Neural progenitor cell (in vitro differentiated cells): ENCODE data around the gene PRR16.

Experiments
- EZH2 ChIP-seq: fragments of 200-600 bp; sonication (generic); IDR thresholded peaks from 2 replicates; pipeline ENCODE4 v1.6.1; 2017; ENCODE audit warnings: antibody characterized with exemption, mild to moderate bottlenecking, moderate library complexity
- TF ChIP-seq, protein P1 (sequence below): fragments of 200-600 bp; sonication (generic); IDR thresholded peaks from 2 replicates; pipeline ENCODE4 v1.5.1; 2017; ENCODE audit warnings: antibody characterized with exemption, mild to moderate bottlenecking

DNA sequence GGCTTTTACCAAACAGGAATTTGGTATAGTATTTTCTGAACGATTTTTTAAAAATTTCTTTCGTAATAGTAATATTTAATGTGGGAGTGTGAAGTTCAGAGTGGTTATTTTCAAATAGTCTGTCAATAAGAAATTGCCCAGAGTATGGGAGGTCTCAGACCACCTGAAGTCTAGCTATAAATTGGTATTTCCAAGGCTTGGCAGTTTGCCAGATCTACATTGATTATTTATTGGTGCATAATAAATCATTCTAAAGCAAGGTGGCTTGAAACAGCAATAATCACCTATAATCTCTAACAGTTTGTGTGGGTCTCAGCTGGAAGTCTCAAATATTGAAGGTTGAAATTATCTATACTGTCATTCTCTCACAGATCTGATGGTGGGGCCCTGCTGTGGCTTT lies 118.5 kb downstream of the PRR16 start:
- TF ChIP-seq, protein P1, sequence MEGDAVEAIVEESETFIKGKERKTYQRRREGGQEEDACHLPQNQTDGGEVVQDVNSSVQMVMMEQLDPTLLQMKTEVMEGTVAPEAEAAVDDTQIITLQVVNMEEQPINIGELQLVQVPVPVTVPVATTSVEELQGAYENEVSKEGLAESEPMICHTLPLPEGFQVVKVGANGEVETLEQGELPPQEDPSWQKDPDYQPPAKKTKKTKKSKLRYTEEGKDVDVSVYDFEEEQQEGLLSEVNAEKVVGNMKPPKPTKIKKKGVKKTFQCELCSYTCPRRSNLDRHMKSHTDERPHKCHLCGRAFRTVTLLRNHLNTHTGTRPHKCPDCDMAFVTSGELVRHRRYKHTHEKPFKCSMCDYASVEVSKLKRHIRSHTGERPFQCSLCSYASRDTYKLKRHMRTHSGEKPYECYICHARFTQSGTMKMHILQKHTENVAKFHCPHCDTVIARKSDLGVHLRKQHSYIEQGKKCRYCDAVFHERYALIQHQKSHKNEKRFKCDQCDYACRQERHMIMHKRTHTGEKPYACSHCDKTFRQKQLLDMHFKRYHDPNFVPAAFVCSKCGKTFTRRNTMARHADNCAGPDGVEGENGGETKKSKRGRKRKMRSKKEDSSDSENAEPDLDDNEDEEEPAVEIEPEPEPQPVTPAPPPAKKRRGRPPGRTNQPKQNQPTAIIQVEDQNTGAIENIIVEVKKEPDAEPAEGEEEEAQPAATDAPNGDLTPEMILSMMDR, result no peak
- TF ChIP-seq EZH2, result no peak
